SK-N-SH treated with all-trans-retinoic acid at 6 μM for 48 hours (cell line): ENCODE data around the gene HES6.
A peak's percentile ranks its signal among the peaks of the same experiment; 100 is the strongest.

ENCODE experiments used
- ATAC-seq: fragments of 200-7000 bp; cut with Tn5 transposase; 3 replicates; pipeline ENCODE4 v1.9.1; 2020; ENCODE audit warnings: mild to moderate bottlenecking, moderate library complexity
- ARNTL ChIP-seq: fragments of 450-650 bp; formaldehyde crosslinking; IDR thresholded peaks from 2 replicates; pipeline ENCODE4 v1.5.0; 2020; ENCODE audit warnings: low read depth, mild to moderate bottlenecking, moderate library complexity, borderline replicate concordance
- BACH2 ChIP-seq: fragments of 250-450 bp; sonication (Bioruptor Pico); IDR thresholded peaks from 2 replicates; pipeline ENCODE4 v1.9.0; 2021; ENCODE audit warnings: mild to moderate bottlenecking, borderline replicate concordance
- CREB5 ChIP-seq: fragments of 250-450 bp; sonication (Bioruptor Pico); IDR thresholded peaks from 2 replicates; pipeline ENCODE4 v1.5.1; 2020; ENCODE audit warnings: low read depth, mild to moderate bottlenecking, moderate library complexity
- CSDC2 ChIP-seq: fragments of 250-450 bp; sonication (Bioruptor Pico); IDR thresholded peaks from 2 replicates; pipeline ENCODE4 v1.5.0; 2020; ENCODE audit warnings: mild to moderate bottlenecking, moderate library complexity
- ESRRG ChIP-seq: fragments of 250-450 bp; sonication (Bioruptor Pico); IDR thresholded peaks from 2 replicates; pipeline ENCODE4 v1.6.1; 2021; ENCODE audit warnings: mild to moderate bottlenecking
- GLIS3 ChIP-seq: fragments of 250-450 bp; sonication (Bioruptor Pico); IDR thresholded peaks from 2 replicates; pipeline ENCODE4 v1.5.0; 2020; ENCODE audit warnings: mild to moderate bottlenecking, moderate library complexity
- ISL1 ChIP-seq: fragments of 250-450 bp; sonication (Bioruptor Pico); IDR thresholded peaks from 2 replicates; pipeline ENCODE4 v2.1.2; 2022; ENCODE audit warnings: mild to moderate bottlenecking, moderate library complexity
- OSR1 ChIP-seq: fragments of 250-450 bp; sonication (Bioruptor Pico); IDR thresholded peaks from 2 replicates; pipeline ENCODE4 v1.8.0; 2022; ENCODE audit warnings: moderate library complexity, mild to moderate bottlenecking, inconsistent platforms
- POU6F1 ChIP-seq: fragments of 250-450 bp; sonication (Bioruptor Pico); IDR thresholded peaks from 2 replicates; pipeline ENCODE4 v1.8.0; 2021; ENCODE audit warnings: low read depth, mild to moderate bottlenecking, moderate library complexity, borderline replicate concordance
- PPARA ChIP-seq: fragments of 250-450 bp; sonication (Bioruptor Pico); IDR thresholded peaks from 2 replicates; pipeline ENCODE4 v1.5.0; 2020; ENCODE audit warnings: mild to moderate bottlenecking, borderline replicate concordance
- RARB ChIP-seq: fragments of 250-450 bp; sonication (Bioruptor Pico); IDR thresholded peaks from 2 replicates; pipeline ENCODE4 v1.8.0; 2021; ENCODE audit warnings: mild to moderate bottlenecking, moderate library complexity
- SNAI2 ChIP-seq: fragments of 250-450 bp; sonication (Bioruptor Pico); IDR thresholded peaks from 2 replicates; pipeline ENCODE4 v1.5.0; 2020; ENCODE audit warnings: mild to moderate bottlenecking, moderate library complexity
- TOX ChIP-seq: fragments of 250-450 bp; sonication (Bioruptor Pico); IDR thresholded peaks from 2 replicates; pipeline ENCODE4 v1.8.0; 2021; ENCODE audit warnings: mild to moderate bottlenecking, moderate library complexity, borderline replicate concordance
- TSHZ2 ChIP-seq: fragments of 250-450 bp; sonication (Bioruptor Pico); IDR thresholded peaks from 2 replicates; pipeline ENCODE4 v1.5.0; 2020; ENCODE audit warnings: mild to moderate bottlenecking, moderate library complexity
- ZC3H10 ChIP-seq: fragments of 250-450 bp; sonication (Bioruptor Pico); IDR thresholded peaks from 2 replicates; pipeline ENCODE4 v1.5.1; 2021; ENCODE audit warnings: mild to moderate bottlenecking, moderate library complexity
- ZFP3 ChIP-seq: fragments of 250-450 bp; sonication (Bioruptor Pico); IDR thresholded peaks from 2 replicates; pipeline ENCODE4 v1.5.0; 2020; ENCODE audit warnings: mild to moderate bottlenecking, moderate library complexity
- ZFP30 ChIP-seq: fragments of 450-650 bp; formaldehyde crosslinking; IDR thresholded peaks from 2 replicates; pipeline ENCODE4 v1.5.0; 2022; ENCODE audit warnings: mild to moderate bottlenecking, moderate library complexity
- ZNF565 ChIP-seq: fragments of 450-650 bp; formaldehyde crosslinking; conservative IDR thresholded peaks from 2 replicates; pipeline ENCODE4 v1.5.0; 2020; ENCODE audit warnings: low read depth, mild to moderate bottlenecking, moderate library complexity
- ZNF70 ChIP-seq: fragments of 450-650 bp; formaldehyde crosslinking; IDR thresholded peaks from 2 replicates; pipeline ENCODE4 v1.5.0; 2020; ENCODE audit warnings: mild to moderate bottlenecking, moderate library complexity
- ZNF8 ChIP-seq: fragments of 450-650 bp; formaldehyde crosslinking; IDR thresholded peaks from 2 replicates; pipeline ENCODE4 v1.5.0; 2020; ENCODE audit warnings: mild to moderate bottlenecking, moderate library complexity
- TF ChIP-seq, protein P1 (sequence below): fragments of 250-450 bp; sonication (Bioruptor Pico); IDR thresholded peaks from 2 replicates; pipeline ENCODE4 v1.5.1; 2021; ENCODE audit warnings: mild to moderate bottlenecking, moderate library complexity

The HES6 gene

DNA sequence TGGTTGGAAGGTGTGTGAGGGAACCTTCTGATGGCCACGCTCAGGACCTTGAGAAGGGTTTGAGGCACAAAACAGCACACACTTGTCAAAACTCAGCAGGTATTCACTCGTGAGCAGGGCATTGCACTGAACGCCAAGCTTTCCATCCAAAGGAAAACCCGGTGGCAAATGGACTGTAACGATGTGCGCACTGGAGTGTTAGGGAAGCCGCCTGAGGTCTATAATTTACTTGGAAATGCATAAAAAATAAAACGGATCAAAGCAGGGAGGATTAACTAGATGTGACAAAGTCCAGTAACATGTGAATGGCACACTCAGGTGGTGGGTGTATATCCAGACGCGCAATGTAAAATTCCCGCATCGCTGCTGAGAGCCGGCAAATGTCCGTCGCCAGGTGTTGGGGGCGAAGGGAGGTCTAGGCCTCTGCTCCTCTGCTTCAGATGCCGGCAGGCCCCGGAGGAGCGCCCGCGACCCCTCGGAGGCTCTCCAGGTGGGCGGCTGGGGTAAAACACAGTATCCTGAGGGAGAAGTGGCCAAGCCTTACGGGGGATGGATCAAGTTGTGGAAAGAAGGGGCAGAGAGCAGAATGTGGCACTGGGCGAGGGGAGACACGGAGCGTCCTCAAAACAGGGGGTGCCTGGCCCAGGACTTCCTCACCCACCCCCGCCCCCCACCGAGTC, 15.3 kb downstream of the HES6 start:
- ATAC-seq, result no peak

DNA sequence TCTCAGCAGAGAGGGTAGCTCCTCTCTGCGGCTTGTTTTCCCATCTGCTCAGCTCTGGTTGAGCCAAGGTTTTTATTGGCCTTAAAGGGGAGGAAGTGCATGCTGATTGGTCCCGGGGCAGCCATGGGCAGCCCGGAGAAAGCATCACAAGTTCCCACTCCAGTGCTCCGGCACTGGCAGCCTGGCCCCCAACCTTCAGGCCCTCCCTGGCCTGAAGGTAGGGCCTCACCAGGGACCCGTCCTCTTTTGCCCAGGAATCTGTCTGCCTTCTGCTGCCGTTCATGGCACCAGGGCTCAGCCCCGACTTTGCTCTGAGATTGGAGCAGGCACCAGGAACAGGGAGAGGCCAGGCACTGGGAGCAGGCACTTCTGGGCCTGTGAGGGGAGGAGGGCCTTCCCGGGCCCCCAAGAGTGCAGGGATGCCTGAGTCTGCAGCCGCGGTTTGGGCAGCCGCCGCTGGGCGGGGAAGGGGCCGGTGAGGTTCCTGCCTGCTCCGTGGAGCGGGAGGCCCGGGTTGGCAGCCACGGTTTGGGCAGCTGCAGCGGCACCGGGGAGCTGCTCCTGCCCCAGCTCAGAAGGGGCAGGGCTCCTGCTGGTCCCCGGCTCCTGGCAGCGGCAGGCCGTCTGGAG, 18.8 kb downstream of the HES6 start:
- 0 out of 3 replicates have a peak, but pooled peaks have one; percentile 18 for ATAC-seq
- TF ChIP-seq ISL1 (no peak), GLIS3 (CRISPR knock-in tag) (no peak), ZNF8 (CRISPR knock-in tag) (no peak), CSDC2 (CRISPR knock-in tag) (no peak), PPARA (CRISPR knock-in tag) (no peak)
- TF ChIP-seq, protein P1, sequence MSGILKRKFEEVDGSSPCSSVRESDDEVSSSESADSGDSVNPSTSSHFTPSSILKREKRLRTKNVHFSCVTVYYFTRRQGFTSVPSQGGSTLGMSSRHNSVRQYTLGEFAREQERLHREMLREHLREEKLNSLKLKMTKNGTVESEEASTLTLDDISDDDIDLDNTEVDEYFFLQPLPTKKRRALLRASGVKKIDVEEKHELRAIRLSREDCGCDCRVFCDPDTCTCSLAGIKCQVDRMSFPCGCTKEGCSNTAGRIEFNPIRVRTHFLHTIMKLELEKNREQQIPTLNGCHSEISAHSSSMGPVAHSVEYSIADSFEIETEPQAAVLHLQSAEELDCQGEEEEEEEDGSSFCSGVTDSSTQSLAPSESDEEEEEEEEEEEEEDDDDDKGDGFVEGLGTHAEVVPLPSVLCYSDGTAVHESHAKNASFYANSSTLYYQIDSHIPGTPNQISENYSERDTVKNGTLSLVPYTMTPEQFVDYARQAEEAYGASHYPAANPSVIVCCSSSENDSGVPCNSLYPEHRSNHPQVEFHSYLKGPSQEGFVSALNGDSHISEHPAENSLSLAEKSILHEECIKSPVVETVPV (CRISPR knock-in tag), result no peak

More for the DNA sequence above, 15.3 kb downstream of the HES6 start:
- TF ChIP-seq TOX (no peak), ZFP30 (CRISPR knock-in tag) (no peak), ZNF565 (CRISPR knock-in tag) (no peak), GLIS3 (CRISPR knock-in tag) (no peak), BACH2 (CRISPR knock-in tag) (no peak), TSHZ2 (CRISPR knock-in tag) (no peak), SNAI2 (CRISPR knock-in tag) (no peak), ZNF8 (CRISPR knock-in tag) (no peak), ISL1 (no peak), CREB5 (CRISPR knock-in tag) (no peak), ESRRG (CRISPR knock-in tag) (no peak), PPARA (CRISPR knock-in tag) (no peak), ARNTL (CRISPR knock-in tag) (no peak), RARB (CRISPR knock-in tag) (no peak), OSR1 (CRISPR knock-in tag) (no peak), ZFP3 (CRISPR knock-in tag) (no peak), ZC3H10 (CRISPR knock-in tag) (no peak), ZNF70 (CRISPR knock-in tag) (no peak), POU6F1 (CRISPR knock-in tag) (no peak)
- TF ChIP-seq, protein P1 (CRISPR knock-in tag), result no peak
